ENCODE results near the gene SMTNL2.
"Not testable (repeated sequence)": the region's sequence is repeated elsewhere in the genome, so short reads cannot be mapped to it uniquely, and the experiment has no call there.

The SMTNL2 gene

DNA sequence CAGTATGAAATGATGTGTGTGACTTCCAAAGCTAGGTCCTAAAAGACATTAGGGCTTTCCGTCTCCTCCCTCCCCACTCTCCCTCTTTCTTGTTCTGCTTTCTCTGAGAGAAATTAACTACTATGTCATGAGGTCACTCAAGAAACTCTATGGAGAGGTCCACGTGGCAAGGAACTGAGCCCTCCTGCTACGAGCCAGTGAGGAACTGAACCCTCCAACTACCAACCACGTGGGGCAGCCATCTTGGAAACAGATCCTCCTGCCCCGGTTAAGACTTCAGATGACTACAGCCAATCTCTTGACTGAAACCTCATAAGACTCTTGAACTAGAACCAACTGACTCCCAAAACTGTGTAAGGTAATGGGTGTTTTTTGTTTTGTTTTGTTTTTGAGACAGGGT lies 61.3 kb downstream of the SMTNL2 start:
- no peak for DNase-seq (ENCODE audit: low spot score)
- TF ChIP-seq, protein P1, sequence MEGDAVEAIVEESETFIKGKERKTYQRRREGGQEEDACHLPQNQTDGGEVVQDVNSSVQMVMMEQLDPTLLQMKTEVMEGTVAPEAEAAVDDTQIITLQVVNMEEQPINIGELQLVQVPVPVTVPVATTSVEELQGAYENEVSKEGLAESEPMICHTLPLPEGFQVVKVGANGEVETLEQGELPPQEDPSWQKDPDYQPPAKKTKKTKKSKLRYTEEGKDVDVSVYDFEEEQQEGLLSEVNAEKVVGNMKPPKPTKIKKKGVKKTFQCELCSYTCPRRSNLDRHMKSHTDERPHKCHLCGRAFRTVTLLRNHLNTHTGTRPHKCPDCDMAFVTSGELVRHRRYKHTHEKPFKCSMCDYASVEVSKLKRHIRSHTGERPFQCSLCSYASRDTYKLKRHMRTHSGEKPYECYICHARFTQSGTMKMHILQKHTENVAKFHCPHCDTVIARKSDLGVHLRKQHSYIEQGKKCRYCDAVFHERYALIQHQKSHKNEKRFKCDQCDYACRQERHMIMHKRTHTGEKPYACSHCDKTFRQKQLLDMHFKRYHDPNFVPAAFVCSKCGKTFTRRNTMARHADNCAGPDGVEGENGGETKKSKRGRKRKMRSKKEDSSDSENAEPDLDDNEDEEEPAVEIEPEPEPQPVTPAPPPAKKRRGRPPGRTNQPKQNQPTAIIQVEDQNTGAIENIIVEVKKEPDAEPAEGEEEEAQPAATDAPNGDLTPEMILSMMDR (IDR thresholded peaks at IDR 0.05) = no peak
- Histone ChIP-seq H3K27ac (no peak overlapping the region), H3K4me3 (no peak overlapping the region)

DNA sequence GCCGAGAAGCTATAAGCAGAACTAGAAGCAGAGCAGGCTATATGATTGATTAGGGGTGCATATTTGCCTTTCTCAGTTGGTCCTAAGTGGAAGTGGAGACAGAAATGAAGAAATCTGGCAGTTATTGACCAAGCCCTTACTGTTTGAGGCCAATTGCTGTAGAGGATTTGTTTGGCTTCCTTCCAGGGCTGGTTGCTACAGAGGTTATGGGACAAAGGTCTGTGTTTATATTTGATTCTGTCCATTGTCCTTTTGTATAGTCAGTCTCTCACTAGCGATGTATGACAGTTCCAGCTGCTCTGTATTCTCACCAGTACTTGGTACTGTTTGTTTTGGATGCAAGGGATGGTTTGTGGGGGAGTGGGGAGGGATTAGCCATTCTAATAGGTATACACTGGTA lies 64.4 kb downstream of the SMTNL2 start:
- no peak for DNase-seq (ENCODE audit: low spot score)
- TF ChIP-seq, protein P1 (IDR thresholded peaks at IDR 0.05) = no peak
- Histone ChIP-seq H3K27ac (no peak overlapping the region), H3K4me3 (no peak overlapping the region)

DNA sequence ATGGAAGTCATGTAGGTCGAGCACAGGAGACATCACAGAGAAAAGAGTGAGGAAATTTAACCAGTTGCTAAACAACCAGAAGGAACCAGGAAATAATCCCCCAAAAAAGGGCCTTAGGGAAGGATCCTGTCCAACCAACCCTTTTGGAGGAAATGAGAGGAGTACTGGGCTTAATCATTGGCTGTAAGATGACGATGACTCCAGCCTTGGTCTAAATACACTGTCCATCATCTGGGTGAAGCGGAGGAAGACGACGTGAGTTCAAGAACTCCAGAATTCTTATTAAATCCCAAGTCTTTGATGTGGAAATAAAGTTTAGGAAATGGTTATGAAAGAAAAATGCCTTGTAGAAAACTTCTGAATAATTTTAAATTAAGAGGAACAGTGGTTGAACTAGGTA lies 68.7 kb downstream of the SMTNL2 start:
- TF ChIP-seq, protein P1 (IDR thresholded peaks at IDR 0.05) = no peak
- no peak overlapping the region for H3K4me3 ChIP-seq
- no peak for DNase-seq (ENCODE audit: low spot score)
- H3K27ac ChIP-seq = no peak overlapping the region

DNA sequence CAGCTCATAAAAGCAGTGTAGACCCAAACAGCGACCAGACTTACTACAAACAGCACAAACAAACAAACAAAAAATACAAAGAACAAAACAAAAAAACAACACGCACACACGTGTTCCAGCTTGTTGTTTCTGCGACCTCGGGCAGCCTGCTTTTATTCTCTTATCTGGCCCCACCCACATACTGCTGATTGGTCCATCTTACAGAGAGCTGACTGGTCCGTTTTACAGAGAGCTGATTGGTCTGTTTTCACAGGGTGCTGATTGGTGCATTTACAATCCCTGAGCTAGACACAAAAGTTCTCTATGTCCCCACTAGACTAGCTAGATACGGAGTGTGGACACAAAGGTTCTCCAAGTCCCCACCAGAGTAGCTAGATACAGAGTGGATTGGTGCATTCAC lies 71.6 kb downstream of the SMTNL2 start:
- not testable (repeated sequence) for H3K27ac ChIP-seq; H3K4me3 ChIP-seq; DNase-seq (ENCODE audit: low spot score)

DNA sequence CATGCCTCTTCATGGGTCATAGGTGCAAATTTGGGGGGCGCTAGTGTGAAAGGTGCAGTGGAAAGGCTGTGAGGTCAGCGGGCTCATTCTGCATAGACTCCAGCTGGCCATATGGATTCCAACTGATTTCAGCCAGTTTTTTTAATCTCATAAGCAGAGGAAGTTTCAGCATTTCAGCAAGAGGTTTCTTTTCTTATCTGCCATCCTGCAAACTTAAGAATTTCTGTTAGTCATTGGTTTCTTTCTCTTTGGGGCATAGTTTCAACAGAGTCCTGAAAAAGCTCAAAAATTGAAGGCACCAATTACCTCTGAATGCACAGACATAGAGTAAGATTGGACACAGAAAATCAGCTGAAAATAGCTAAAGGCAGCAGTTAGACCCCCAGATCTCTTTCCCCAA lies 73.3 kb downstream of the SMTNL2 start:
- no peak for DNase-seq (ENCODE audit: low spot score)
- H3K4me3 ChIP-seq = no peak overlapping the region
- TF ChIP-seq, protein P1 (IDR thresholded peaks at IDR 0.05) = no peak
- H3K27ac ChIP-seq = no peak overlapping the region

All from coronary artery (tissue), 2 donors.